AG09319 (cell line): ENCODE data around the gene PODXL.
"Not testable (repeated sequence)": the region's sequence is repeated elsewhere in the genome, so short reads cannot be mapped to it uniquely, and the experiment has no call there.

ENCODE experiments used
- DNase-seq: peaks from one replicate; pipeline ENCODE4 v3.0.0-alpha.2; 2010; ENCODE audit warnings: low read depth; ENCODE audit errors: extremely low read depth
- TF ChIP-seq, protein P1 (sequence below): IDR thresholded peaks from 2 replicates; pipeline ENCODE4 v1.5.1; 2011; ENCODE audit warnings: low read depth, mild to moderate bottlenecking, inconsistent platforms, low read length, moderate library complexity

Gene PODXL

DNA sequence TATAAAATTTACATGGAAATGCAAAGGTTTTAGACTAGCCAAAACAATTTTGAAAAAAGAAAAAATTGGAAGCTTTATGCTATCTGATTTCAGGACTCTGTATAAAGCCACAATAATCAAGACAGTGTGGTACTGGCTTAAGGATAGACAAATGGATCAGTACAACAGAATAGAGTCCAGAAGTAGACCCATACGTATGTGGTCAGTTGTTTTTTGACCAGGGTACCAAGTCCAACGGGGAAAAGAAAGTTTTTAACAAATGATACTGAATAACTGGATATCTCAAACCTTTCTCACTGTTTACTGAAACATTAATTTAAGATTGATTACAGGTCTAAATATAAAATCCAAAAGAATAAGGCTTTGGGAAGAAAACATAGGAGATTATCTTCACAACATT lies 79.7 kb downstream of the PODXL start:
- DNase-seq, result no peak
- TF ChIP-seq, protein P1, sequence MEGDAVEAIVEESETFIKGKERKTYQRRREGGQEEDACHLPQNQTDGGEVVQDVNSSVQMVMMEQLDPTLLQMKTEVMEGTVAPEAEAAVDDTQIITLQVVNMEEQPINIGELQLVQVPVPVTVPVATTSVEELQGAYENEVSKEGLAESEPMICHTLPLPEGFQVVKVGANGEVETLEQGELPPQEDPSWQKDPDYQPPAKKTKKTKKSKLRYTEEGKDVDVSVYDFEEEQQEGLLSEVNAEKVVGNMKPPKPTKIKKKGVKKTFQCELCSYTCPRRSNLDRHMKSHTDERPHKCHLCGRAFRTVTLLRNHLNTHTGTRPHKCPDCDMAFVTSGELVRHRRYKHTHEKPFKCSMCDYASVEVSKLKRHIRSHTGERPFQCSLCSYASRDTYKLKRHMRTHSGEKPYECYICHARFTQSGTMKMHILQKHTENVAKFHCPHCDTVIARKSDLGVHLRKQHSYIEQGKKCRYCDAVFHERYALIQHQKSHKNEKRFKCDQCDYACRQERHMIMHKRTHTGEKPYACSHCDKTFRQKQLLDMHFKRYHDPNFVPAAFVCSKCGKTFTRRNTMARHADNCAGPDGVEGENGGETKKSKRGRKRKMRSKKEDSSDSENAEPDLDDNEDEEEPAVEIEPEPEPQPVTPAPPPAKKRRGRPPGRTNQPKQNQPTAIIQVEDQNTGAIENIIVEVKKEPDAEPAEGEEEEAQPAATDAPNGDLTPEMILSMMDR, result no peak

DNA sequence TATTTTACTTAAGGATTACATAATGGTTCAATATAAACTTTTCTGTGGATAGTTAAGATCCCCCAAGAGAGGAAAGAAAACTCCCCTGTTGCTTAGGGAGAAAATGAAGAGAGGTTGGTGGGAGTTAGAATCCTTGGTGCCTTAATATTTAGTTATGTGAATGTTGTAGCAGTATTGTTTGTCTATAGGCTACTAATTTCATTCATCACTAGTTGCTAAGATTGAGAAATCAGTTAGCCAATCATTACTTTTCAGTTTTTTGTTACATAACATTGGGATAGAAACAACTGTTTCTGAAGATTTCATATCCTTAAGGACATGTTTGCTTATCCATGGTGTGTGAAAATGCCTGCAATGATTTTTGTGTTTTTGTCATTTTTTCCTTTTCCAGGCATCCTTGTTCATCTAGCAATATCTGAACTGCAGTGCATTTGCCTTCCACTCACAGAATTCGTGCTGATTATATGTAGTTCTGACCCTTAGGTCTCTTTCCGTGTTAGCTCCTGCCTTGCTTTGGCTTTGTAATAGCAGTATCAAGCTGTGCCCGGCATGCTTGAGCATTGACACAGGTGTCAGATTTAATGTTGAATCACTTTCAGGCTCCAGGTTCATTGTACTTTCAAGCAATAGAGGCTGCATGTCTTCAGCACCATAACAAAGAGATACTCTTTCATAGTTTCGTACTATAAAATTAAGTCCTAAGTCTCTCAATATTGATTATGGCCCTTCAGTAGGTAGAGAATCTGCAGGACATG lies 85.0 kb downstream of the PODXL start:
- no peak for DNase-seq
- TF ChIP-seq, protein P1, result no peak

DNA sequence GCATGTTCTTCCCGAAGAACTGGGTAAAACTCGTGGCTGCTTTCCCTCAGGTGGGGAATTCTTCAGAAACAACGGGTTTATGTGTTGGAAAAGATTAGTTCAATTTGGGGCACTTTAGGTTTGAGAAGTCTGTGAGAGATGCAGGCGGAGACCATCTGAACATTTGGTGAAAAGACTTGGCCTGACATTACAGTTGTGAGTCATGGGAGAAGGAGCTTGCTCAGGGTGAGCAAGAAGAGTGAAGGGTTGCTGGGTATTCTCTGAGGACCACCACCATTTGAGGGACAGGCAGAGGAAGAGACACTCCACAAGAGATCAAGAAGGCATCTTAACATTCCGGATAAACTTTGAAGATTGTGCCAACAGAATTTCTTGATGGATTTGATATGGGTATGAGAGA lies 88.6 kb downstream of the PODXL start:
- TF ChIP-seq, protein P1, result no peak
- DNase-seq, result no peak

DNA sequence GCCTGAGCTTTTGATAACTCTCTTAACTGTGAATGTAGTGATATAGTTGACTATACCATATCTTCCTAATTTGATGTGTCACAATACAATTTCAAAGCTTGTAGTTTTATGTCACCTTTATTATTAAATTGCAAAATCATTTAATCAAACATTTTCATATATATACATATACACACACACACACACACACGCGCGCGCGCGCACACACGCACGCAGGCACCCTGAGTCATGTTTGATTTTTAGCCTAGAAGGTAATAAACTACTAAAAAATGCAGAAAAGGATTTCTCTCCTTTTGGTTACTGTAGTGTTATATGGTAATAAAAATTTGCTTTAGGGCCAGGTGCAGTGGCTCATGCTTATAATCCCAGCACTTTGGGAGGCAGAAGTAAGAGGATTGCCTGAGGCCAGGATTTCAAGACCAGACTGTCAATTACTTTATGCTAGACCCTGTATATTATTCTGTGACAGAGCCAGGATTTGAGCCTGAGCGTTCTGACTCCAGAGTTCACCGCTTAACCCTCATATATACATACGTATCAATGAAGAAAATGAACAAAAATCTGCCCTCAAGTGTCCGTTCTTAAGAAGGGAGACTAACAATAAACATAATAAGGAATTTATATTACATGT lies 89.6 kb downstream of the PODXL start:
- TF ChIP-seq, protein P1, result no peak

DNA sequence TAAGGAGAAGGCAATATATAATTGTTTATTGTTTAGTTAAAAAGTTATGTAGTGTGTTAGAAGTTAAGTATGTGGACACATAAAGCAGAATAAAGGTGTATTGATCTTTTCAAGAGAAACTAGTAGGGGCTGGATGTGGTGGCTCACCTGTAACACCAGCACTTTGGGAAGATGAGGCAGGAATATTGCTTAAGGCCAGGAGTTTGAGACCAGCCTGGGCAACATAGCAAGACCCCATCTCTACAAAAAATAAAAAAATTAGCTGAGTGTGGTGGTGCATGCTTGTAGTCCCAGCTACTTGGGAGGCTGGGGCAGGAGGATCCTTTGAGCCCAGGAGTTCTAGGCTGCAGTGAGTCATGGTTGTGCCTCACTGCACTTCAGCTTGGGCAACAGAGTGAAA lies 93.7 kb downstream of the PODXL start:
- DNase-seq, result not testable (repeated sequence)

More for the DNA sequence above, 89.6 kb downstream of the PODXL start:
- no peak for DNase-seq

DNA sequence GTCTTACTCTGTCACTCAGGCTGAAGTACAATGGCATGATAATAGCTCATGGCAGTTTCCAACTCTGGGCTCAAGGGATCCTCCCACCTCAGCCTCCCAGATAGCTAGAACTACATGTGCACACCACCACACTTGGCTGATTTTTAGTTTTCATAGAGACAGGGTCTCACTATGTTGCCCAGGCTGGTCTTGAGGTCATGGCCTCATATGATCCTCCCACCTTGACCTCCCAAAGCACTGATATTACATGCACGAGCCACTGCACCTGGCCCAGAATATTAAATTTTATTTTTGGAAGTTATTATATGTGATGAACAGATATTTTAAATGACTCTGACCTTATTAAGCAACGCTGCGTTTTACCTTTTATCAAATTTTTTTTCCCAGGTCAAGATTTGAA lies 94.4 kb downstream of the PODXL start:
- TF ChIP-seq, protein P1, result no peak
- DNase-seq, result no peak

DNA sequence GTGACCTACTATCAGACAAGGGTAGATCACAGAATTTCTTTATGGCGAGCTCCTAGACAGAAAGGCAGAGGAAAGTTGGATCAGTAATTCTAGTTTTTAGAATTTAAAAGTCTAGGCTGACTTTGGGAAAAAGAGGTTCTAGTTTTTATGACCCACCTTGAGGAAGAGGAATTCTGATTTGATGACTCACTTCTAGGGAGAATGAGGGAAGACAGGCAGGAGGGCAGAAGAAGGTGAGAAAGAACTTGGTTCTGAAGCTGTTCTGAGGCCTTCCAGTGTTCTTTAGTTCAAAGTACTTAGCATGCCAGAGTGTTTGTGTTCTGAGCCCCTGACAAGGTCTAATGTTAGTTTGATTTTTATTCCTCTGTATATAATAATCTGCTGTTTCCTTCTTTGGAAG lies 97.2 kb downstream of the PODXL start:
- TF ChIP-seq, protein P1, result no peak
- DNase-seq, result no peak
